Measurements from ENCODE around the gene CRADD. TPM values are rescaled to one million over a fixed set of nuclear protein-coding genes. Genes with fewer than 3 reads are reported as not detected.

The CRADD gene
- total and polyA plus RNA-seq, 2 donors (not counting 1 experiment from before 2014, with no cell fraction given) = 5.8 to 15.1 TPM

- no peaks in the 10 kb centered on the region for H3K27me3 Mint-ChIP-seq
- Histone ChIP-seq H3K4me2 (replicated peaks; ENCODE audit: low read depth, low read length, poor library complexity, severe bottlenecking) (no peak overlapping the region), H2AFZ (ENCODE audit: insufficient read depth, low read depth, low read length, poor library complexity, severe bottlenecking) (no peak overlapping the region), H3K4me1 (ENCODE audit: control insufficient read depth in 2 of 2, insufficient read depth in 2 of 2, low read length in 2 of 2) (no peaks in the 10 kb centered on the region), H3K36me3 (replicated peaks in 1 of 2; ENCODE audit: control extremely low read depth in 1 of 2, control insufficient read depth in 1 of 2, extremely low read depth in 1 of 2, insufficient read depth in 2 of 2, low read length in 1 of 2) (no peaks in the 10 kb centered on the region), H3K9me3 (ENCODE audit: control extremely low read depth in 1 of 3, control insufficient read depth in 2 of 3, insufficient read depth in 1 of 3, low read length in 2 of 3) (no peaks in the 10 kb centered on the region), H3K79me2 (ENCODE audit: control insufficient read depth, insufficient read depth, low read length) (no peaks in the 10 kb centered on the region), H3K4me3 (ENCODE audit: control extremely low read depth in 1 of 5, extremely low read depth in 1 of 5, insufficient read depth in 1 of 5, low read depth in 2 of 5, low read length in 4 of 5) (no peak overlapping the region), H3K27ac (ENCODE audit: low read length in 2 of 2) (no peak overlapping the region), H4K20me1 (ENCODE audit: control insufficient read depth, insufficient read depth, low read length, poor library complexity, severe bottlenecking) (no peaks in the 10 kb centered on the region), H3K9ac (ENCODE audit: low read length) (no peak overlapping the region), H3K27me3 (replicated peaks in 1 of 4; ENCODE audit: control extremely low read depth in 1 of 4, control insufficient read depth in 3 of 4, insufficient read depth in 4 of 4, low read length in 3 of 4) (no peaks in the 10 kb centered on the region)
- no peak overlapping the region for H3K4me3 Mint-ChIP-seq
- 100% methylated on average over 3 of the region's 3 CpGs for WGBS (ENCODE audit: insufficient coverage)
- no peak for ATAC-seq (ENCODE audit: low read depth)
- H3K9me3 Mint-ChIP-seq (ENCODE audit: insufficient read depth) = peaks cover 3% of the 10 kb centered on the region
- H3K27ac Mint-ChIP-seq = no peak overlapping the region
- ChIA-PET POLR2A (no interaction called here), CTCF (no interaction called here)
- no peak for DNase-seq
- no peaks in the 10 kb centered on the region for H3K4me1 Mint-ChIP-seq
- TF ChIP-seq CTCF (IDR thresholded peaks at IDR 0.05) (no peak), EZH2 (IDR thresholded peaks at IDR 0.05; ENCODE audit: borderline replicate concordance, insufficient read depth, low read depth, low read length, poor library complexity, severe bottlenecking) (no peak)
- intact Hi-C loops (cut with micrococcal nuclease) = no loop called here
Observed at GRCh38 chr12:93795352-93795751, 118.2 kb downstream of the CRADD start.

DNA sequence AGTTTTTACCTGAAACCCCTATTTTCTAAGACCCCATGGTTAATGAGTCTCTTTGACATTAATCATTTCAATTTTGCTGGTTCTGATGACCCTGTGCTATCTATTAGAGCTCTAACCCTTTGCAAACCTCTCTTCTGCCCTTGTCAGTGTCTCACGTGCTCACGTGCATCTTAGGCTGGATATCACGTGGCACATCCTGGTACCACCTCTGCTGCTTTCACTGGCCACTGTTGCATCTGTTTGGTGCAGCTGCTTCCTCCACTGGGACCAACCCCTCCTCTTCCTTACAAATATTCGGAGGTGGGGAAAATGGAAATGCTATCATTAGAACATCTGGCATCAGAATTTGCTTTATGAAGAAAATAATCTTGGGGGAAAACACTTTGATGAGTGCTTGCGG, 119.6 kb downstream of the CRADD start:
- Histone ChIP-seq H3K9ac (ENCODE audit: low read length) (no peak overlapping the region), H3K27ac (ENCODE audit: low read length in 2 of 2) (no peak overlapping the region), H3K79me2 (ENCODE audit: control insufficient read depth, insufficient read depth, low read length) (no peaks in the 10 kb centered on the region), H4K20me1 (ENCODE audit: control insufficient read depth, insufficient read depth, low read length, poor library complexity, severe bottlenecking) (no peaks in the 10 kb centered on the region), H3K4me2 (replicated peaks; ENCODE audit: low read depth, low read length, poor library complexity, severe bottlenecking) (no peak overlapping the region), H3K4me3 (ENCODE audit: control extremely low read depth in 1 of 5, extremely low read depth in 1 of 5, insufficient read depth in 1 of 5, low read depth in 2 of 5, low read length in 4 of 5) (no peak overlapping the region), H3K27me3 (replicated peaks in 1 of 4; ENCODE audit: control extremely low read depth in 1 of 4, control insufficient read depth in 3 of 4, insufficient read depth in 4 of 4, low read length in 3 of 4) (no peaks in the 10 kb centered on the region), H3K9me3 (ENCODE audit: control extremely low read depth in 1 of 3, control insufficient read depth in 2 of 3, insufficient read depth in 1 of 3, low read length in 2 of 3) (no peaks in the 10 kb centered on the region), H3K36me3 (replicated peaks in 1 of 2; ENCODE audit: control extremely low read depth in 1 of 2, control insufficient read depth in 1 of 2, extremely low read depth in 1 of 2, insufficient read depth in 2 of 2, low read length in 1 of 2) (no peaks in the 10 kb centered on the region), H2AFZ (ENCODE audit: insufficient read depth, low read depth, low read length, poor library complexity, severe bottlenecking) (no peak overlapping the region), H3K4me1 (ENCODE audit: control insufficient read depth in 2 of 2, insufficient read depth in 2 of 2, low read length in 2 of 2) (no peaks in the 10 kb centered on the region)
- ATAC-seq (ENCODE audit: low read depth) (no peak), DNase-seq (no peak)
- no peaks in the 10 kb centered on the region for H3K4me1 Mint-ChIP-seq
- TF ChIP-seq CTCF (IDR thresholded peaks at IDR 0.05) = no peak
- no peak overlapping the region for H3K27ac Mint-ChIP-seq
- ChIA-PET POLR2A (no interaction called here), CTCF (no interaction called here)
- intact Hi-C loops (cut with micrococcal nuclease) = no loop called here
- H3K9me3 Mint-ChIP-seq (ENCODE audit: insufficient read depth) = no peaks in the 10 kb centered on the region
- no peaks in the 10 kb centered on the region for H3K27me3 Mint-ChIP-seq
- no peak overlapping the region for H3K4me3 Mint-ChIP-seq
- 4% methylated on average over 4 of the region's 5 CpGs for WGBS (ENCODE audit: insufficient coverage)
